IPS DF 4.7 (cell line): ENCODE data around the gene ZFYVE19.
"Not testable (repeated sequence)": the region's sequence is repeated elsewhere in the genome, so short reads cannot be mapped to it uniquely, and the experiment has no call there.

Experiments used
- DNase-seq: peaks from one replicate; pipeline ENCODE4 v3.0.0-alpha.2; 2013; ENCODE audit warnings: low spot score; ENCODE audit errors: extremely low read depth

Gene ZFYVE19

DNA sequence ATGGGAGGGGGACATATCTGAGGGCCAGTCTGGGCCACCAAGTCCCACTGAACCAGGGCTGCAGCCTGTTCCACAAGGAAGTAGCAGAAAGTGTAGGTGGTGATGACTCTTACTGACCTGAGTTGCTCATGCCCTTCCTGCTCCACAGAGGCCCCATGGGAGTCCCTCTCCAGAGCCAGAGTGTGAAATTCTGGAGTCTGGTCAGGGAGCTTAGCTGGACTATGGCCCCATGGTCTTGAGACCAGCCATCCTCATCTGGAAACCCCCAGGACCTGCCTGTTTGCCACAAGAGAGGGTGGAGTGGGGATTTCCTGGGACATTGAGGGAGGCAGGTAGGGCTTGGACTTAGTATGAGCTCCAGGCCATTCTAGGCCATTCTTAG lies 39.9 kb downstream of the ZFYVE19 start:
- no peak for DNase-seq

DNA sequence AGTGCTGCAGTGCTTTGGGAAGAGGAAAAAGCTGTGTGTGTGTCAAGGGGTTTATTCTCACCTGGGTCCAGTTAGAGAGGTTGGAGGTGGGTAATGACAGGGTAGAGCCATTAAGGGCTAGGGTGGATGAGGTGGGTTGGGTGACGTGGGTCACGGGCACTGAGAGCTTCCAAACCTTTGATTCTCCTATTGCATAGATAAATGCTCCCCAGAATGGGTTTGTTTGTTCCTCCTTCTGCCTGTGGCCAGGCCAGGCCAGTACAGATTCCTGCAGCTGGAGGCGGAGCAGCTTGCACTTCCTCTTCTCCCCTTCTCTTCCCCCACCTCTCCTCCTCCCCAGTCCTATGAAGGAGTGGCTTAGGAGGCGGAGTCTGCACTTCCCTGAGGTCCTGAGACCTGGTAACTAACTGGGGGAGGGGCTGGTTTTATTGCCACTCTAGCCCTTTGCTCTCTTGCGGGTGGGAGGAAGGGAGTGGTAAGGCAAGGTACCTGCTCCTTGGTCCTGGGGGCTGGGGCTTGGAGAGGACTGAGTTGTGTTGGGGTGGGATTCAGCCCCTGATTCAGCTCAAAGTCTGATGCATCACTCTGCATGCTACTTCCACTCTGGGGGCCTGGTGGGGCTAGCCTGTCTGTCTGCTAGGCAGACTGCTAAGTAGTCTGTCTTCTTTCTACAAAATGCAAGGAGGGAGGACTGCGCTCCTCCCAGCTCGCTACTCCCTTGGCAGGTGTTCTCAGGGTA lies 40.5 kb downstream of the ZFYVE19 start:
- no peak for DNase-seq

DNA sequence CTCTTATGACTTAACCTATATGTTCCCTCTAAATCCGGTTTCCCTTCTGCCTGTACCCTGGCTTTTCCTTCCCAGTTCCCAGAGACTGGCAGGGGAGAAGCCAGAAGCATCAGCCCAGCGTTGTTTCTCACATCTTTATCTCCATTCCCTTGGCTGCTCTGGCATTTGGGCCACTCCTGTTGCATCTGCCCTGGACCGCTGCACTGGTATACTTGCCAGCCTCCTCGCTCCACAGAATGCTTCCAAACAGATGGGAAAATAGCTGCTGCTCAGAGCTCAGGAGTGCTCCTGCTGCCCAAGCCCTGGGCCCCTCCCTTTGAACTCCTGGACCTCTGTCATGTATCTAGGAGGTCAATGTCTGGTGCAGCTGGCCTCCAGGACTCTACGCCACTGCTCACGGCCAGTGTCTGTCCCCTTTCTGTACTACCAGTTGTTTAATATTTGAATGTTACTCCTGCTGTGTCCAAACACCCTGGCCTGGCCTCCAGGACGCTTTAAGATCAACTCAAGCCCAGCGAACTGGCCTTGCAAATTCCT lies 43.8 kb downstream of the ZFYVE19 start:
- DNase-seq: no peak

DNA sequence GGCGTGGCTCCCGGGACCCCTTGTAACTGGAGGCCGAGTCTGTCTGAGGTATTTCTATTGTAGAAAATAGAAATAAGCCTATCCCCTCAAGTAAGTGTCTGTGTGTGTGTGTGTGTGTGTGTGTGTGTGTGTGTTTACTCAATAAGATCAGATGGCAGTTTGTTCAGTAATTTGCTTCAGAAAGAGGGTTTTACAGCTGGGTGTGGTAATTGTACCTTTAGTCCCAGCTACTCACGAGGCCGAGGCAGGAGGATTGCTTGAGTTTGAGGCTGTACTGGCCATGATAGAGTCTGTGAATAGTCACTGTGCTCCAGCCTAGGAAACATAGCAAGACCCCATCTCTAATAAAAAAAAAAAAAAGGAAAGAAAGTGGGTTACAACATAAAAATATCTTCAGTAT lies 45.6 kb downstream of the ZFYVE19 start:
- DNase-seq: no peak

DNA sequence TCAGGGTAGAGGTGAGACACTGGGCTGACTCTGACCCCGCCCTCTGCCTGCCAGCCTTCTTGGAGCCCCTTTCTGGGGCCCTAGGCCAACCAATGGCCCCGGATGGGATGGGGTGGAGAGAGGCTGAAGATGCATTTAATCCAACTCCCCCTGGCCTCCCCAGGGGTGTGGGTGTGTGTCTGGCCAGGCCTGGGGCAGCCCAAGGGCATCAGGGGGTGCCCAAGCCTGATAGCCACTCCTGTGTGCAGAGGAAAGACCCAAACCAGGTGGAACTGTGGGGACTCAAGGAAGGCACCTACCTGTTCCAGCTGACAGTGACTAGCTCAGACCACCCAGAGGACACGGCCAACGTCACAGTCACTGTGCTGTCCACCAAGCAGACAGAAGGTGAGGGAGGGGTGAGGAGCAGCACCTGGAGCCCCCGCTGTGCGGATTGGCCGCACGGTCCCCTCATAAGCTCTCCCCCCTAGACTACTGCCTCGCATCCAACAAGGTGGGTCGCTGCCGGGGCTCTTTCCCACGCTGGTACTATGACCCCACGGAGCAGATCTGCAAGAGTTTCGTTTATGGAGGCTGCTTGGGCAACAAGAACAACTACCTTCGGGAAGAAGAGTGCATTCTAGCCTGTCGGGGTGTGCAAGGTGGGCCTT lies 46.5 kb downstream of the ZFYVE19 start:
- no peak for DNase-seq

DNA sequence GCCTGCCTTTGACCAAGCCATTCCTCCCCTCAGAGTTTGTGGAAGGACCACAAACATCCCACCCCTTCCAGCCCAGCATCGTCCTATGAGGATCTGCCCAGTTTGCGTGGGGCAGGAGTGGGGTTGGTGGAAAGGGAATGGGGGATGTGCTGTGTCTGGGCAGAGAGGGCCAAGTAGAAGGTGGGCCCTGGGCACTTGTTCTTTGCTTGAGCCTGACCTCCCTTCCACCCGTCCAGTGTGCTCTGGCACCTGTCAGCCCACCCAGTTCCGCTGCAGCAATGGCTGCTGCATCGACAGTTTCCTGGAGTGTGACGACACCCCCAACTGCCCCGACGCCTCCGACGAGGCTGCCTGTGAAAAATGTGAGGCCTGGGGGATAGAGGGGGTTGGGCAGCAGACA lies 47.3 kb downstream of the ZFYVE19 start:
- no peak for DNase-seq

DNA sequence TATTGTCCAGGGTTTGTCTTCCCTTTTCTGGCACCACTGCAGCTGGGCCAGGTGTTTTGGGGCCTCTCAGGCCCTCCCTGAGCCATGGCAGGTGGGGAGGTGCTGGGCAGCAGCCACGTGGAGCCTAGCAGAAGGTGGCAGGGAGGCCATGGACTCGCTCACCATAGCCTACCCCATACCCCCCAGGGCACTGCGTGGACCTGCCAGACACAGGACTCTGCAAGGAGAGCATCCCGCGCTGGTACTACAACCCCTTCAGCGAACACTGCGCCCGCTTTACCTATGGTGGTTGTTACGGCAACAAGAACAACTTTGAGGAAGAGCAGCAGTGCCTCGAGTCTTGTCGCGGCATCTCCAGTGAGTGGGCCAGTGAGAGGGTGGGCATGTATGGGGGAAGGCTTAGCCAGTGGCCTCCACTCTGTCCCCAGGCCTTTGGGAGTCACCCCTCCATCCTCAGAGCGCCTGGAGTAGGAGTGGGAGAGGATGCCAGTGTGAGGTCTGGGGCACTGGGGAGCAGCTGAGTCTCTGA lies 48.9 kb downstream of the ZFYVE19 start:
- no peak for DNase-seq

DNA sequence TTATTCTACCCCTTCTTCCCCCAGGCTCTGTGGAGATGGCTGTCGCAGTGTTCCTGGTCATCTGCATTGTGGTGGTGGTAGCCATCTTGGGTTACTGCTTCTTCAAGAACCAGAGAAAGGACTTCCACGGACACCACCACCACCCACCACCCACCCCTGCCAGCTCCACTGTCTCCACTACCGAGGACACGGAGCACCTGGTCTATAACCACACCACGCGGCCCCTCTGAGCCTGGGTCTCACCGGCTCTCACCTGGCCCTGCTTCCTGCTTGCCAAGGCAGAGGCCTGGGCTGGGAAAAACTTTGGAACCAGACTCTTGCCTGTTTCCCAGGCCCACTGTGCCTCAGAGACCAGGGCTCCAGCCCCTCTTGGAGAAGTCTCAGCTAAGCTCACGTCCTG lies 49.9 kb downstream of the ZFYVE19 start:
- DNase-seq: no peak

DNA sequence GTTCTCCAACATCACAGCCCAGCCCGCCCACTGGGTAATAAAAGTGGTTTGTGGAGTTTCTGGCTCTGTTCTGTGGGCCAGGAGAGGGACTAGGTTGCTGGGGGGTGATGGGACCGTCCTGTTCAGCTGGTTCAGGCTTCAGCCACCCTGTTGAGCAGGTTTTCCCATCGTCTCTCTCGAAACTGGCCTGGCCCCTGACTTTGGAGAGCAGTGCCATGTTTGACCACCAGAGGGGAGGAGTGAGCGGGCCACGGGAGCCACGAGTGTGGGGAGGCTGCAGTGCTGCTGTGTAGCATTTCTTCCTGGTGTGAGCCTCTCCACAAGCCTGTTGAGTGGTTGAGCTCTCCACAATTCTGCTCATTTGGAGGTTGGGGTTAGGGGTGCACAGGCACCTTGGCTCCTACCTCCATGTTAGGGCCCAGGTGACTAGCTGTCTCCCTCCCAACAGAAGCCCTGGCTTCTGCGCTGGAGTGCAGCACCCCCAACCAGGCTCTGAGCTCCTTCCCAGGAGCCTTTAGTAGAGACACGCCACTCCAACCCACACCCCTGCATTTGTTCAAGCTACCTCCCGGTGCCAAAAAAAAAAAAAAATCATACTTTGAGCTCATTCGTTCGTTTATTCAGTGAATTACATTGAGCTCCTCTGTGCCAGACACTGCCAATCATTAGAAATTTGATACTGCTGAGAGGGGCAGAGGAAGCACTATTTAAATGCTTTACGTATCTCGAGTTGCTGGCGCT lies 50.9 kb downstream of the ZFYVE19 start:
- no peak for DNase-seq

DNA sequence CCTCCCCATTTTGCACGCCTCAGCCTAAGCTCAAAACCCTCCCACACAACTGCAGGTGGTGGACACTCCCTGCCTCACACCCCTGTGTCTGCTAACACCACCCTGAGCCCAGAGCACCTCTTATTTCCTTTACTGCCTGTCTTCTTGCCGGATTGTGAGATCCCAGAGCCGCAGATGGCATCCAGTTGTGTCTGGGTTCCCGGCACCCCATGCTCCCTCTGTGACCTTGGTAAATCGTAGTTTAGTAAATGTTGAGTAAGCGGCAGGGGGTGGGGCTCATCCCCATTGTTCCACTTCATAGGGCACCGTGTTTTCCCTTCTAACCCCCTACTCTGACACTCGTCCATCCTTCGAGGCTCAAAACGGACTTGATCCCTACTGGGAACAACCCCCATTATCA lies 51.8 kb downstream of the ZFYVE19 start:
- DNase-seq: no peak

DNA sequence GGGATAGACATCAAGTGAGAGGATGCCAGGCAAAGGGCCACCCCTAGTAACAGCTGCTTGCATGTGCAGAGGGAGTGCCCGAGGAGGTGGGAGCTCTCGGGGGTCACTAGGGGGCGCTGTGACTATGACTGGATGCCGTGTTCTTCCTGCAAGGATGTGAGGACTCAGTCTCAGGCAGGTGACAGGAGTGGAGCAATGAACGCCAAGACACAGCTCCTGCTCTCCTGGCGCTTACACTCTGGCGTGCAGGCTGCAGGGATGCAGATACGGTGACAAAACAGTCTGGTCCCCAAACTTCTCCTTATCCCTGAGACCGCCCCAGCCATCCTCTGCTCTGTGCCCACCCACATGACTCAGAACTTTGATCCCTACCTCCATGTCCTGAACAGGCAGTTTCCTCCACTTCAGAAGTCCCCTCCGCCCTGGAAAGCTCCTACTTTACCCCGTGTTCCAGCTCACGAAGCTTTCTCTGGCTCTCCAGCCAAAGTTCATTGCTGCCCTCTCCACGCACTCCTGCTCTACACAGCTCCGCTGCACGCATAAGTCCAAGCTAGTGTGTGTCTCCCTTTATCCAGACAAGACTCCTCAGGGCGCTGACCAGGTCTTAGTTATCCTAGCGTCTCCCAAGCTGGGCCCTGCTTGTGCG lies 52.4 kb downstream of the ZFYVE19 start:
- DNase-seq: no peak

DNA sequence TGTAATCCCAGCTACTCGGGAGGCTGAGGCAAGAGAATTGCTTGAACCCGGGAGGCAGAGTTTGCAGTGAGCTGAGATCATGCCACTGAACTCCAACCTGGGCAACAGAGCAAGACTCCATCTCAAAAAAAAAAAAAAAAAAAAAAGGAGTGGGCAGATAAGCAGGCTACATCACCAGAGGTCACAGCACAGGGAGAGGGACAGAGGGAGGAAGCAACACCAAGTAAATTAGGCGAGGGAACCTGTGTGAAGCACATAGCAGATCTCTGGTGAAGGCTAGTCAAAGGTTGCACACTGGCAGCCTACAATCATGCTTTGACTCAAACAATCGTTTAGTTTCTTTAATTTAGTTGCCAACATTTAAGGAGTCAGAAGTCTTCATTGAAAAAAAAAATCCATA lies 54.3 kb downstream of the ZFYVE19 start:
- DNase-seq: not testable (repeated sequence)

DNA sequence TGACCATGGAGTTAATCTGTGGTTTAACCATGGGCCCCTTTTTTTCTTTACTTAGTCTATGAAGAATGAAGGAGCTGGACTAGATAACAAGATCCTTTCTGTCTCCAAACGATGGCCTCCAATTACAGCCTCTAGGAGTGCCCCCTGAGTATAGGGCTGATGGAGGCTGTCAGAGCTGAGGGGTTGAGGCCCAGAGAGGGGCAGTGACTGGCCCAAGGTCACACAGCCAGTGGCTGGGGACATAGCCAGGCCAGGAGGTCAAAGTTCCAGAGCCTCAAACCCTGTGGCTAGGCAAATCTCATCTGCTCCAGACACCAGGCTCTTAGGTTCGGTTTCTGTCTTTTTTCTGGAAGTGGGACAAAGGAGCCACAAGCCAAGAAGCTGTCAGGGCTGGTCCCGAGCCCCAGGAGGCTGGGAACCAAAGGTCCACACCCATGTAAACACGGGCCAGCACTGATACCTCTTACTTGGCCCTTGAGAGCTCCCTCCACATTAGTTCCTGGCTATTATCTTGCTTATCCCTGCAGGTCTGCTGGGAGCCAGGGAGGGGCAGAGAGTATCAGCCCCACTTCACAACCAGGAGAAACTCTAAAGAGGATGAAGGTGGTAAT lies 56.9 kb downstream of the ZFYVE19 start:
- no peak for DNase-seq
